HG03378 (cell line): Measurements from ENCODE around the gene ATP5MK.
"Not testable (repeated sequence)": the region's sequence is repeated elsewhere in the genome, so short reads cannot be mapped to it uniquely, and the experiment has no call there.

ENCODE experiments used
- ATAC-seq: cut with Tn5 transposase; IDR thresholded peaks from one replicate; pipeline ENCODE4 v1.9.1; 2021; ENCODE audit warnings: mild to moderate bottlenecking, moderate library complexity; ENCODE audit not compliant: unreplicated experiment

Gene ATP5MK, protein sequence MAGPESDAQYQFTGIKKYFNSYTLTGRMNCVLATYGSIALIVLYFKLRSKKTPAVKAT

DNA sequence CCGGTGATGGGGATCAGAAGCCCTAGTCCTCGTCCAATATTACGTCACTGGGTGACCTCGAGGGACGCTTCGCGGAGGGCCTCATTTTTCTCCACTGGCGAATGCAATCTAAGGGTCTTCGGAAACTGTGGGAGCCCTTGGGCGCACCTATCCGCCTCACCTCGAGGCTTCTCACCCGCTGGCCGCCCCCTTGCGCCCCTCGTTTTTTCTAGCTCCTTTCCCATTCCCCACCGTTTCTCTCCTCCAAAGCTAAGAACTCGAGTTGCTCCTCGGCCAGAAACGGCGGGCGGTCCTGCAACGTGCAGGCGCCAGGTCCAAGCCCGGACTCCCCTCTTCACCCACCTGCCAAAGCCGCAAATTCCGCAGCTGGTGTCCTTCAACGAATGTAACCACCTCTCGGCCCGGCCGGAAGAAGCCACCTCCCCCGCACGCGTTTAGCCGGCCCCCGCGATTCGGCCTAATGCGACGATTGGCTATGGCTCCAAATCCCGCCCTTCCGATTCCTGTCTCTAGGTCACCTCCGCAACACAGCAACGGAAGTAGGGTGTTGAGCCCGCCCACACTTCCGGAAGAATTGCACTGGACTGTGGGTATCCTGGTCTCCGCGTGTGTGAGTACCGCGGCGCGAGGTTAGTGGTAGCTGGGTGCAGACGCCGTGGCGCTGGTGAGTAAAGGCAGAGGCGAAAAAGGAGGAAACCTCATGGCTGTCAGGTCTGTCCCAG, at the start of gene ATP5MK, which contains the start of gene PDCD11:
Gene ATP5MK (minus strand): TSS at position 409 of the 722 bp plus-strand sequence. CDS start 4,018 bp downstream, outside the sequence.
Gene PDCD11 (plus strand): TSS at position 560 of the 722 bp plus-strand sequence. CDS start 1,801 bp downstream, outside the sequence.
- peak; percentile 96 for ATAC-seq

DNA sequence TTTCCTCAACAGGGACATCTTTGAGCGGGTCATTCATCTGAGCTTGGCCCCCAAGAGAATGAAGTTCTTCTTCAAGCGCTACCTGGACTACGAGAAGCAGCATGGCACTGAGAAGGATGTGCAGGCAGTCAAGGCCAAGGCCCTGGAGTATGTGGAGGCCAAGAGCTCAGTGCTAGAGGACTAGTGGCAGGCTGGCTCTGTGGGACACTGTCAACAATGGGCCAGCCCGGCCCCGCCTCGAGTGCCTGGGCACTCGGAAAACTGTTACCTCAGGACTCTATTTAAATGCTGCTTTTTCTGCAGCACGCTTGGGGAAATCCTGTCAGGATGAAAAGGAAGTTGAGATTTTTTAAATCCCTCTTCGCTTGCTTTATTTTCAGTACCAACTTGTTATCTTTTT, 49.1 kb upstream of the ATP5MK start:
- ATAC-seq: no peak

DNA sequence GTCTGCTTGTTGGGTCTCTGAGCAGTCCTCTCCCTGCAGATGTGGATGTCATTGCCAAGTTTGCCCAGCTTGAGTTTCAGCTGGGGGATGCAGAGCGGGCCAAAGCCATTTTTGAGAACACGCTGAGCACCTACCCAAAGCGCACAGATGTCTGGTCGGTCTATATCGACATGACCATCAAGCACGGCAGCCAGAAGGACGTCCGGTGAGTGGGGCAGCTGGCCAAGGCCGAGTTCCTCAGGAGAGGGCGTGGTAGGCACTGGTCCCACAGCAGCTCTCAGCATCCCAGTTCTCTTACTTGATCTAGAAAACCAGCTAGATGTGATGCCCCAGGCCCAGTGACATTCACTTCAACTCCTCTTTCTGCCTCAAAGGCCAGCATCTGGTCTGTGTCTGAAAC, 48.2 kb upstream of the ATP5MK start:
- ATAC-seq: no peak

DNA sequence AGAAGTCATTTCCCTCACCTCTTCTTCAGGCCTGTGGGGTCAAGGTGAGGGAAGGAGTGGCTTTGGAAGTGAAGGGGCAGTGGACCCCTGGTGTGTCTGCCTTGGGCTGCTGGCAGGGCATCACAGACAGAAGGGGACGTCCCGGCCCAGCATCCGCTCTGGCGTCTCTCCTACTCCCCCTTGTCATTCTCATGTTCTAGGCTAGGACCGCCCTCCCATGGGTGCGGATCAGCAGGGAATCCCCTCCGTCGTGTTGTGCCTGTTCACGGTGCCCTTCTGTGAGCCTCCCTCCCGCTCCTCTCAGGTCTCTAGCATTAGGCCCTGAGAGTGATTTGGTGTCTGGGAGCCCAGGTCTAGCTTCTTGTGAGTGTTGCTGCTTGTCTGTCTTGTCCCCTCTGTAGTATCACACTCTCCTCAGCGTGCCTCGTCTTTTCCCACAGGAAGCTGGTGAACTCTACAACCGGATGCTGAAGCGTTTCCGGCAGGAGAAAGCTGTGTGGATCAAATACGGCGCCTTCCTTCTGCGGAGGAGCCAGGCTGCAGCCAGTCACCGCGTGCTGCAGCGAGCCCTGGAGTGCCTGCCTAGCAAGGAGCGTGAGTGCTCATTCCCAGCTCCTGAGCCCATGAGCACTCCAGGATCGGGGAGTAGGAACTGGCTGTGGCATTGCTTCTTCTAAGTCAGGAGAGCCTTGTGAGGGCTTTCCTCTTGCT, 47.4 kb upstream of the ATP5MK start:
- ATAC-seq: no peak

DNA sequence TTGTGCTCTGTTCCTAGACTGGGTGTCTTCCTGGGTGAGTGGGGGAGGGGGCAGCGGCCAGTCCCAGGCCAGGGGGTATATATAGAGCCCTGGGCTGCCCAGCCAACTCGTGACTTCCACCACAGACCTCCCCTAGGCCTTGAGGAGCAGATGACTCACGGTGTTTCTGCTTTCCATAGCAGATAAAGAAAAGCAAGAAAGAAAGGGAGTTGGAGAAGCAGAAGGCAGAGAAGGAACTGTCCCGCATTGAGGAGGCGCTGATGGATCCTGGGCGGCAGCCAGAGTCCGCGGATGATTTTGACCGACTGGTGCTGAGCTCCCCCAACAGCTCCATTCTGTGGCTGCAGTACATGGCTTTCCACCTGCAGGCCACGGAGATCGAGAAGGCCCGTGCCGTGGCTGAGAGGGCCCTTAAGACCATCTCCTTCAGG, 45.8 kb upstream of the ATP5MK start:
- no peak for ATAC-seq

DNA sequence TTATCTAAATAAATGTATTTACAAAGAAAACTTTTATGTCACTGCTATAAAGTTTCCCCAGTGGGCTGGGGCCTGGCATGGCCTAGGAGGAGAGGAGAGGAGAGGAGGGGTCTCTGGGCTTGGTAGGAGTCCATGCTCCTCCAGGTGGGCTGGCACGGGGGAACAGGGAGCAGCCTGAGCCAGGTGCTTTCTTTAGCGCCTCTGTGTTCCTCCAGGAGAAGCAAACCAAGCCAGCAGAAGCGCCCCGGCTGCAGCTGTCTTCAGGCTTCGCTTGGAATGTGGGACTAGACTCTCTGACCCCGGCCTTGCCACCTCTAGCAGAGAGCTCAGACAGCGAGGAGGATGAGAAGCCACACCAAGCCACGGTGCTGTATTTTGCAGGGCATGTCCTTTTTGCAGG, 45.3 kb upstream of the ATP5MK start:
- no peak for ATAC-seq

DNA sequence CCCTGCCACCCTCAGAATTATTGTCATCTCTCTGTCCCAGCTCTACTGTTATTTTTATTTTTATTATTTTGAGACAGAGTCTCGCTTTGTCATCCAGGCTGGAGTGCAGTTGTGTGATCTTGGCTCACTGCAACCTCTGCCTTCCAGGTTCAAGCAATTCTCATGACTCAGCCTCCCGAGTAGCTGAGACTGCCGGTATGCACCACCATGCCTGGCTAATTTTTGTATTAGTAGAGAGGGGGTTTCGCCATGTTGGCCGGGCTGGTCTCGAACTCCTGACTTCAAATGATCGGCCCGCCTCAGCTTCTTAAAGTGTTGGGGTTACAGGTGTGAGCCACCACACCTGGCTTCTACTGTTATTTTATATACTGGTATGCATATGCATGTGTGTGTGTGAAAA, 44.9 kb upstream of the ATP5MK start:
- no peak for ATAC-seq

DNA sequence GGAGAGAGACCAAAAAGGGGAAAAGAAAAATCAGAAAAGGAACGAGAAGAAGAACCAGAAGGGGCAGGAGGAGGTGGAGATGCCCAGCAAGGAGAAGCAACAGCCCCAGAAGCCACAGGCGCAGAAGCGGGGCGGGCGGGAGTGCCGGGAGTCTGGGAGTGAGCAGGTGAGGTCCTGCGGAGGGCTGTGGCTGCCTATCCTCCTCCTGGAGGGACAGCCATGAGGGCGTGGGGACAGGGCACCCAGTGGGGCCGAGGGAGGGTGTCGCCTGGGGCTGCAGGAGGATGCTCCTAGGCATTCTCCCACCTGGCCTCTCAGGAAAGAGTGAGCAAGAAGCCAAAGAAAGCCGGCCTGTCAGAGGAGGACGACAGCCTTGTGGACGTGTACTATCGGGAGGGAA, 44.1 kb upstream of the ATP5MK start:
- ATAC-seq: no peak

DNA sequence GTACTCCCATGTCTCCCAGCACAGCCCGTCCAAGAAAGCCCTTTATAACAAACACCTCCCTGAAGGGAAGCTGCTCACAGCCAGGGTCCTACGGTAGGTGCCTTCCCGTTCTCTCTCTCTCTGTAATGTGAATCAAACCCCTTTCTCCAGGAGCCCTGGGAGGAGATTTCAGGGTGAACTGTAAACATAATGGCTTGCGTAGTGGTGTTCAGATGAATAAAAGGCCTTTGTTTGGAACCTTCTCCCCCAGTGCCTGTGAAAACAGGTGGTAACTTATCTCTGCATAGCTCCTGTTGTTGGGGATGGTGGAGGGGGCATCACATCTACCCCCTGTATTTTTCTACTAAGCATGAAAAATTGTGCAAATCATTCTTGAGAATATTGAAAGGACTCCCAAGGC, 43.5 kb upstream of the ATP5MK start:
- ATAC-seq: no peak

DNA sequence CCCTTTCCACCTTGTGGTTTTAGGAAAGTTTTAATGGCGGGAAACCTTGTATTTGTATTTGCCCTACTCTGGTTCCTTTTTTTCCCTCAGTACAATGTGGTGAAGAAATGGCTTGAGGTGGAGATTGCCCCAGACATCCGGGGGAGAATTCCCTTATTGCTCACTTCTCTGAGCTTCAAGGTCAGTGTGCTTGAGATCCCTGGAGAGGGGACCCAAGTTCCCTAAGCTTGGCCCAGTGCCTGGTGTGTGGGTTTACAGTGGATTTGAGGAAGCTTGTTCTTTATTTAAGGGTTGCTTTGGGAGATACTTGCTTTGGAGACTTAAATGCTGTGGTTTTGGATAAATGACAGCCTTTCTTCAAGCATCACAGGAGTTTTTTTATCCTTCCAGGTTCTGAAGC, 37.6 kb upstream of the ATP5MK start:
- no peak for ATAC-seq

DNA sequence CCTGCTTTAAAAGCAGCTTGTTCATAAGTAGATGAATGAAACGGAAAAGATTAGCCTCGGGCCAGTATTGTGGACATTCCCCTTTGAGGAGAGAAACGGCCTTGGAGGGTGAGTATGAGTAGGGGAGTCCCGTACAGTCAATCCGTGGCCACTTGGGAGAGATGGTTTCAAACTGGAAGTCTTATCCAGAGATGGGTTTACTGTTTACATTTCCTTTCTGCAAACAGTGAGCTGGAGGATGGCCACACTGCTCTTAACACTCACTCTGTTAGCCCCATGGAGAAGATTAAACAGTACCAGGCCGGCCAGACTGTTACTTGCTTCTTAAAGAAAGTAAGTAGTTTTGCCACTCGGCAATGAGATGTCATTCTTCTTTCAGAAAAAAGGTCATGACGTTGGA, 35.6 kb upstream of the ATP5MK start:
- ATAC-seq: no peak

DNA sequence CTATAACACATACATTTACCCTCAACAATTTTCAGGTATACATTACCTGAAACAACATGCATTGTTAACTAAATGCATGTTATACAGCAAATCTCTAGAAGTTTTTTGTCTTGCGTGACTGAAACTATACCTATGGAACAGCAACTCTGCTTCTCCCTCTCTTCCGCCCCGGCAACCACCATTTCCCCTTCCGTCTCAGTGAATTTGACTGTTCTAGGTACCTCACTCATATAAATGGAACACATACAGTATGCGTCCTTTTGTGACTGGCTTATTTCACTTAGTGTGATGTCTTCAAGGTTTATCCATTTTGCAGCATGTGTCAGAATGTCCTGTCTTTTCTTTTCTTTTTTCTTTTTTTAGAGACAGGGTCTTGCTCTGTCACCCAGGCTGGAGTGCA, 33.4 kb upstream of the ATP5MK start:
- no peak for ATAC-seq

DNA sequence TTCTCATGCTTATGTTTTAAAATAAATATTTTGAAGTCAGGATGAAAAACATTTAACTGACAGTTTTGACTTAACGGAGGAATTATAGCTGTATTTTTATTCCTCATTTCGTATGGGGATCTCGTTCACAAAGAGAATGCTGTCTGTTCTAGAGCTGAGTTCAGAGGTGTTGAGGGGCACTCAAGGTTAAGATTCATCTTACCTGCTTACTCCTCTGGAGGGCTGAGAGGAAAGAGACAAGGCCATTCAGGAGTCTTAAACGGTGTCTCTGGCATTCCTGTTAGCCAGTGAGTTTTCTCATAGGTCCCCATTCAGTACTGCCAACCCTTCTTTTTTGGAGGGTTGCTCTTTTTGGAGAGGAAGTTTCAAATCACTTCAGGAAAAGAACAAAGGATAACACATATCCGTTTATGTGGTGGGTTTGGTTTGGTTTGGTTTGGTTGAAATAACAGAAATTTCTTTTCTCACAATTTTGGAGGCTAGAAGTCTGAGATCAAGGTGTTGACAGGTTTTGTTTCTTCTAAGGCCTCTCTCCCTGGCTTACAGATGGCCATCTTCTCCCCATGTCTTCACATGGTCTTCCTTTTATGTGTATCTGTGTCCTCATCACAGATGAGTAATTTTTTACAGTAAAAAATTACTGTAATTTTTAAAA, 32.8 kb upstream of the ATP5MK start:
- no peak for ATAC-seq

DNA sequence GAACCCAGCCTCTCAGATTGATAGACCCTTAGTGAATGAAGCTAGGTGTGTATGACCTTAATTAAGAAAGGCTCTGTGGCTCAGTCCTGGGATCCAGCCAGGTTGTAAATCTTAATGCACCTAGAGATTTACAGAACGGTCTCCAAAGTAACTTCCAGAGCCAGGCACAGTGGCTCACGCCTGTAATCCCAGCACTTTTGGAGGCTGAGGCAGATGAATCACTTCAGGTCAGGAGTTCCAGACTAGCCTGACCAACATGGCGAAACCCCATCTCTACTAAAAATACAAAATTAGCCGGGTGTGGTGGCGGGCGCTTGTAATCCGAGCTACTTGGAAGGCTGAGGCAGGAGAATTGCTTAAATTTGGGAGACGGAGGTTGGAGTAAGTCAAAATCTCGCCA, 31.6 kb upstream of the ATP5MK start:
- ATAC-seq: no peak

DNA sequence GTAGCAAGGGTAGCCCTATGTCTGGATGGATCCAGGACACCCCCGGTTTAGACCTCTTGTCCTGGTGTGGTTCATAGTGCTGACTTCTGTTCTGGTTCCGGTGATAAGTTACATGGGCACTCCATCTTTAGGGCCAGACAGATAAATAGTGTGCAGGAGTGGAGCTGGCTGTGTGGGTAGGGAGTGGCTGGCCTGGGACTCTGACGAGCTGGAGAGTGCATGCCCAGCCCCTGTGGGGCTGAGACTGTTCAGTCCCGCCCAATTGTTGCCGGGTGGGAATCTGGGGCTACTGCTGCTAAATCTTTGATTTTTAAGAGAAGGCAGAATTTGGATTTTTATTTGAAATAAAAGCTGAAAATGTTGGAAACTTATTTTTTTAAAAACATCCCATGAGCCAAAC, 27.5 kb upstream of the ATP5MK start:
- ATAC-seq: no peak

DNA sequence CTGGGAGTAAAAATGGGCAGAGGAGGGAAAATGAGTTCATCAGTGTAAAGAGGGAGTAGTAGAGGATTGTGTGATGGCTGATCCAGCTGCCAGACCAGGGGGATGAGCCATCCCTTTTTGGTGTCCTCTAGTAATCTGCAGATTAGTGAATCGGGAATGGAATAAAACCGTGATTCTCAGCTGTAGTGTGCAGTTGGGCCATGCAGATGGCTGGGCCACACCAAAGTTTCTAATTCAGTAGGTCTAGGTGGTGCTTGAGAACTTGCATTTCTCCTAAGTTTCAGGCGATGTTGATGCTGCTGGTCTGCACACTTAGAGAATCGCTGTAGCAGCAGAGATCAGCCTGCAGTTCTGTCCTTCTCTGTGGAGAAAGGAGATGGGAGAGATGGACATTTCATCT, 22.8 kb upstream of the ATP5MK start:
- ATAC-seq: no peak

DNA sequence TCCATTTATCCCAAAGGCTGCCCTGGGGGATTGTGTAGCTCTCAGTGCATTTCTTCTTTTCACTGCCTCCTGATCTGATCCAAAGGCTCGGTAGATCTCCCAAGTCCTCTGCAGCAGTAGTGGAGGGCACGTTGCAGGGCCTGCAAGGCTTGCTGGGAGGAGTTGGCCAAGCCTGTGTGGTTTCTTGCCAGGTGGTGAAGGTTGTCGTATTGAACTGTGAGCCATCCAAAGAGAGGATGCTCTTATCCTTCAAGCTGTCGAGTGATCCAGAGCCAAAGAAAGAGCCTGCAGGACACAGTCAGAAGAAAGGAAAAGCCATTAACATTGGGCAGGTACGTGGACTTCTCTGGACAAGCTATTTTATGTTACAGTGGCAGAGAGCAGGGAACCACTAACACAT, 21.3 kb upstream of the ATP5MK start:
- ATAC-seq: no peak

DNA sequence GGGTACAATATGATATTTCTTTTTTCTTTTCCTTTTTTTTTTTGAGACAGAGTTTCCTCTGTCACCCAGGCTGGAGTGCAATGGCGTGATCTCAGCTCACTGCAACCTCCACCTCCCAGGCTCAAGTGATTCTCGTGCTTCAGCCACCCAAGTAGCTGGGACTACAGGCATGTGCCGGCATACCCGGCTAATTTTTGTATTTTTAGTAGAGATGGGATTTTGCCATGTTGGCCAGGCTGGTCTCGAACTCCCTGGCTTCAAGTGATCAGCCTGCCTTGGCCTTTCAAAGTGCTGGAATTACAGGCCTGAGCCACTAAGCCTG, 20.8 kb upstream of the ATP5MK start:
- ATAC-seq: not testable (repeated sequence)

DNA sequence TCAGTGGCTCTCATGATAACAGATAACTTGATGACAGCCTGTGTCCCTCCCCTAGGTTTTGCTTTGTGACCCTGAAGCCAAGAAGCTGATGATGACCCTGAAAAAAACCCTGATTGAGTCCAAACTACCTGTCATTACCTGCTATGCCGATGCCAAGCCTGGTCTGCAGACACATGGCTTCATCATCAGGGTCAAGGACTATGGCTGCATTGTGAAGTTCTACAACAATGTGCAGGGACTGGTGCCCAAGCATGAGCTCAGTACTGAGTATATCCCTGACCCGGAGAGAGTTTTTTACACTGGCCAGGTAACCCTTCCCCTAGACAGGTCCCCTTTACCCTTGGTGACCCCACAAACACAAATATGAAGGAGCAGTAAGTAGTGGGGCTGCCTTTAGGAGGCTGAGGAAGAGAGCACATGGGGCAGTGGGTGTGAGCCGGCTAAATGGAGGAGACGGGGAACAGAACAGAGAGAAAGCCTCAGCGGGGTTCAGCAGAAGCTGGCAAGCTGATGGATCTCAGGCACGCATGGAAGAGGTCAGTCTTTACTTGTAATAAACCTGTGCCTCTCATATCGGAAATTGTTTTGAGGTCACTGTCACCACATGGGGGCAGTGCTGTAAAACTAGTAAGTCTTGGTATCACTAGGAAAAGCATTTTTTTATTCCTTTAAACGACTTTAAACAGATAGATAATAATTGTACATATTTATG, 20.3 kb upstream of the ATP5MK start:
- ATAC-seq: no peak

DNA sequence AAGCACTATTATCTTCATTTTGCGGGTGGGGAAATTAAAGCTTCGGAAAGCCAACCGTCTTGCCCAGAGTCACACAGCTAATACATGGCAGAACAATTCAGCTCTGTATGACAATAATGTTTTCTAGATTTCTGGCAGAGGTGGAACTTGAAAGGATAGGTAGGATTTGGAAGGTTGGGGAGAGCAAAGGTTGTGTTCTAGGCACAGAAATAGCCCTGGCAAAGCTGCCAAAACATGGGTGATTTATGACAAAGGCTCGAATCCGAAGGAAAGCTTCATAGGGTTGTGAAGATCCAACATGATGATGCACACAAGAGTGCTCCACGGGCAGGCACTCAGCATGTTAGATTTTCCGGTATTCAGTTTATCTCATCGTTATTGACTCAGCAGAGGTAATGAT, 19.3 kb upstream of the ATP5MK start:
- ATAC-seq: no peak

DNA sequence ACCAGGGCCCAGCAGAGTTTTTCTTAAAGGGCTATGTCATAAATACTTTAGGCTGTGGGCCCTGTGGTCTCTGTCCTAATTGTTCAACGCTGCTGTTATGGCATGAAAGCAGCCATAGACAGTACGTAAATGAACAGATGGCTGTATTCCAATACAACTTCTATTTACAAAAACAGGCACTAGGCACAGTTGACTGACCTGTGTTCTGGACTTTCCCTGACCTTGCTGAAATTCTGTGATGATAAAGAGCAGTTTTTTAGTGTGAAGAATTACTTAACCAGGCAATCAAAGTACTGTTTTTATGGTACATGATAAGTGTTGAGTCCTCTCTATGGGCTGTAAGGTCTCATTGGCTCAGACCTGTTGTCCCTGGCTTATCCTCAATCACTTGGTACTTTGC, 17.3 kb upstream of the ATP5MK start:
- no peak for ATAC-seq
